ENCODE measurements around the gene RNMT. TPM values are rescaled to one million over a fixed set of nuclear protein-coding genes. Genes with fewer than 3 reads are reported as not detected.
"Not testable (repeated sequence)": the region's sequence is repeated elsewhere in the genome, so short reads cannot be mapped to it uniquely, and the experiment has no call there.

Gene RNMT
- 66.0 TPM for polyA plus RNA-seq (ENCODE audit: insufficient read length)
- long read RNA-seq, donor 1, full-length matches to known transcripts, result 4 of 26 reads
- long read RNA-seq, donor 1, partial matches to known transcripts, result 22 of 26 reads
- long read RNA-seq, donor 1, other reads (novel, unspliced or antisense), result 0 of 26 reads
- long read RNA-seq, donor 2, full-length matches to known transcripts, result 4 of 4 reads
- long read RNA-seq, donor 2, partial matches to known transcripts, result 0 of 4 reads
- long read RNA-seq, donor 2, other reads (novel, unspliced or antisense), result 0 of 4 reads
- long read RNA-seq, donor 3, full-length matches to known transcripts, result 4 of 11 reads
- long read RNA-seq, donor 3, partial matches to known transcripts, result 7 of 11 reads
- long read RNA-seq, donor 3, other reads (novel, unspliced or antisense), result 0 of 11 reads
- long read RNA-seq, donor 4, result 0 reads
- long read RNA-seq, donor 5, full-length matches to known transcripts, result 9 of 14 reads
- long read RNA-seq, donor 5, partial matches to known transcripts, result 5 of 14 reads
- long read RNA-seq, donor 5, other reads (novel, unspliced or antisense), result 0 of 14 reads
- long read RNA-seq, donor 6, transcript RNMT-203 (11 exons, 1,849 nt), result major isoform, 5 of 6 reads
- long read RNA-seq, donor 6, partial matches to known transcripts, result 0 of 6 reads
- long read RNA-seq, donor 6, other reads (novel, unspliced or antisense), result 0 of 6 reads
- long read RNA-seq, donor 7, full-length matches to known transcripts, result 5 of 5 reads
- long read RNA-seq, donor 7, partial matches to known transcripts, result 0 of 5 reads
- long read RNA-seq, donor 7, other reads (novel, unspliced or antisense), result 0 of 5 reads
- long read RNA-seq, donor 8, full-length matches to known transcripts, result 3 of 3 reads
- long read RNA-seq, donor 8, partial matches to known transcripts, result 0 of 3 reads
- long read RNA-seq, donor 8, other reads (novel, unspliced or antisense), result 0 of 3 reads

GRCh38 chr18:13726232-13726971 is at the start of gene RNMT, which contains the start of gene FAM210A:
TSS of gene RNMT (plus strand) at chr18:13726673. CDS start at chr18:13731518, 4,845 bp downstream.
TSS of gene FAM210A (minus strand) at chr18:13726558. CDS start at chr18:13682077, 44,481 bp downstream.
- peak; percentile 94 for DNase-seq

GRCh38 chr18:13677350-13677749 is 49.1 kb upstream of the RNMT start:
- DNase-seq, result not testable (repeated sequence)

- peak; percentile 20 for DNase-seq
Observed at GRCh38 chr18:13680612-13681011, 45.9 kb upstream of the RNMT start.

- no peak for DNase-seq
Observed at GRCh38 chr18:13681701-13682100, 44.8 kb upstream of the RNMT start.

GRCh38 chr18:13684546-13684945 is 41.9 kb upstream of the RNMT start:
- DNase-seq, result no peak

GRCh38 chr18:13688191-13689136 is 38.0 kb upstream of the RNMT start:
- no peak for DNase-seq

GRCh38 chr18:13690060-13690459 is 36.4 kb upstream of the RNMT start:
- not testable (repeated sequence) for DNase-seq

GRCh38 chr18:13695337-13695736 is 31.1 kb upstream of the RNMT start:
- DNase-seq, result not testable (repeated sequence)

GRCh38 chr18:13696961-13697360 is 29.5 kb upstream of the RNMT start:
- no peak for DNase-seq

GRCh38 chr18:13700153-13700552 is 26.3 kb upstream of the RNMT start:
- DNase-seq, result no peak

GRCh38 chr18:13703899-13704298 is 22.6 kb upstream of the RNMT start:
- DNase-seq, result peak; percentile 14

- no peak for DNase-seq
Observed at GRCh38 chr18:13710414-13710831, 16.1 kb upstream of the RNMT start.

GRCh38 chr18:13712400-13713131 is 13.9 kb upstream of the RNMT start:
- DNase-seq, result no peak

- DNase-seq, result no peak
Observed at GRCh38 chr18:13713455-13714055, 12.9 kb upstream of the RNMT start.

GRCh38 chr18:13715330-13715729 is 11.1 kb upstream of the RNMT start:
- no peak for DNase-seq

GRCh38 chr18:13716916-13717315 is 9.6 kb upstream of the RNMT start:
- no peak for DNase-seq

- no peak for DNase-seq
Observed at GRCh38 chr18:13720123-13720522, 6.3 kb upstream of the RNMT start.

GRCh38 chr18:13720847-13721246 is 5.6 kb upstream of the RNMT start:
- no peak for DNase-seq

GRCh38 chr18:13725566-13726231 is 774 bp upstream of the RNMT start:
- peak; percentile 11 for DNase-seq

Measured in left kidney (tissue), 8 donors.